GM12873 (cell line): ENCODE data around the gene C17orf78.

Source experiments
- TF ChIP-seq, protein P1 (sequence below): IDR thresholded peaks from 2 replicates; pipeline ENCODE4 v1.5.1; 2012; ENCODE audit warnings: low read depth, mild to moderate bottlenecking, moderate library complexity, low read length, control low read depth; ENCODE audit not compliant: insufficient read depth; ENCODE audit errors: missing control alignments

C17orf78 gene

DNA sequence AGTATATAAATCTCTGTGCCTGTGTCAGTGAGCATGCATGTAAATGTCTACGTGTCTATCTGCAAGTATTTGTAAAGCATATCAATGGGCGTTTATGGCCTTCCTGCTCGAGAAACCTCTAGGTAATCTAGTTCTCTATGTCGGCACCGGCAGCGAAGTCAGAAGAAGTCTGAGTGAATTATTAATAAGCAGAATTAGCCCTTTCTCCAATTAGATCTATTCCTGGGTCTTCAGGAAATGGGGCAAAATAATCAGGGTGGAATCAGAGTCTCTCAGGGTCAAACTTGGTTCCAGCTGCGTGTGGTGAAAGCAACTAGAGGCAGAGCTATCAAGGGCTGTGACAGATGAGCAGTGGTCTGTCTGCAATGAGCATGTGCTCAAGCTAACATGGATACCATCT lies at the start of gene C17orf78:
C17orf78 (plus strand) TSS at position 280 of the 400 bp plus-strand sequence; CDS start at position 388, 108 bp downstream.
- TF ChIP-seq, protein P1, sequence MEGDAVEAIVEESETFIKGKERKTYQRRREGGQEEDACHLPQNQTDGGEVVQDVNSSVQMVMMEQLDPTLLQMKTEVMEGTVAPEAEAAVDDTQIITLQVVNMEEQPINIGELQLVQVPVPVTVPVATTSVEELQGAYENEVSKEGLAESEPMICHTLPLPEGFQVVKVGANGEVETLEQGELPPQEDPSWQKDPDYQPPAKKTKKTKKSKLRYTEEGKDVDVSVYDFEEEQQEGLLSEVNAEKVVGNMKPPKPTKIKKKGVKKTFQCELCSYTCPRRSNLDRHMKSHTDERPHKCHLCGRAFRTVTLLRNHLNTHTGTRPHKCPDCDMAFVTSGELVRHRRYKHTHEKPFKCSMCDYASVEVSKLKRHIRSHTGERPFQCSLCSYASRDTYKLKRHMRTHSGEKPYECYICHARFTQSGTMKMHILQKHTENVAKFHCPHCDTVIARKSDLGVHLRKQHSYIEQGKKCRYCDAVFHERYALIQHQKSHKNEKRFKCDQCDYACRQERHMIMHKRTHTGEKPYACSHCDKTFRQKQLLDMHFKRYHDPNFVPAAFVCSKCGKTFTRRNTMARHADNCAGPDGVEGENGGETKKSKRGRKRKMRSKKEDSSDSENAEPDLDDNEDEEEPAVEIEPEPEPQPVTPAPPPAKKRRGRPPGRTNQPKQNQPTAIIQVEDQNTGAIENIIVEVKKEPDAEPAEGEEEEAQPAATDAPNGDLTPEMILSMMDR, result no peak

DNA sequence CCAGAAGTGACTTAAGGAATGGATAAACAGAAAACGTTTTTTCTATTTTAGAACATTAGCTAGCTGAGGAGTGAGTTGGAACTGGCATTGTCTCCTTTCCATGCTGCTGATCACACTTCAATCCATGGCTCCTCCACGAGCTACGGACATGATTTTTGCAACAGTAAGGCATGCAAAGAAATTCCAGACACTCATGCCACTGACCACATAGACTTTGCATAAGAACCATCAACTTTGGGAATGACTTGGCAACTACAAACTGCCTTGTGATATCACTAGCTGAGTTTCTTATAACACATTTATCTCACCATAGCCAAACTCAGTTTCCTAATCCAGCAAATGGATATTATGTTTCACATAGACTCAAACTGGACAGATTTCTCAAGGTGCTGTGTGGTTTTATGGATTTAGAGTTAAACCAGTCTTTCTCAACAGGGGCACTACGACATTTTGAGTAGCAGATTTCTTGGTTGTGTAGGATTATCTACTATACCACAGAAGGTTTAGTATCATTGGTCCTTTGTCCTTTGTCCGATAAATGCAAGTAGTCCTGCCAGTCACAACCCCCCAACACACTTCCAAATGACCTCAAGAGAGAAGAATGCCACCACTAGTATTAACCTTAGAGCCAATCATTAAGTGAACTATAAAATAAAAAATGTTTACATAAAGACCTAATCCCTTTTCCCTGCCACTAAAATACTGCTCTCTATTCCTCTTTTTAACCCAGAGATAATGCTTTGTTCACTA lies 48.3 kb upstream of the C17orf78 start:
- TF ChIP-seq, protein P1, result no peak

DNA sequence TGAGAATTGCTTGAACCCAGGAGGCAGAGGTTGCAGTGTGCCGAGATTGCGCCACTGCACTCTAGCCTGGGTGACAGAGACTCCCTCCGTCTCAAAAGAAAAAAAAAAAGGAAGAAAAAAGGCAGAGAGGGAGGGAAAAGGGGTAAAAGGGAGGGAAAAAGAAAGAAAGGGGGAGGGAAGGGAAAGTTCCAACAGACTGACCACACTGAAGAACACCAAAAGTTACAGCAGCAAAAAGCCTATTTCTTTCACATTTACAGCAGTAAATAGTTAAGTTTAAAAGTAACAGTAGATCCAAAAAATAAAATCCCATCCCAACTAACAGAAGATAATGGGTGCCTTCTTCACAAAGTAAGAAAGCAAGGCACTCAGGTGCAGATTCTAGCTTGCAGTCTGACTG lies 36.9 kb upstream of the C17orf78 start:
- TF ChIP-seq, protein P1, result no peak

DNA sequence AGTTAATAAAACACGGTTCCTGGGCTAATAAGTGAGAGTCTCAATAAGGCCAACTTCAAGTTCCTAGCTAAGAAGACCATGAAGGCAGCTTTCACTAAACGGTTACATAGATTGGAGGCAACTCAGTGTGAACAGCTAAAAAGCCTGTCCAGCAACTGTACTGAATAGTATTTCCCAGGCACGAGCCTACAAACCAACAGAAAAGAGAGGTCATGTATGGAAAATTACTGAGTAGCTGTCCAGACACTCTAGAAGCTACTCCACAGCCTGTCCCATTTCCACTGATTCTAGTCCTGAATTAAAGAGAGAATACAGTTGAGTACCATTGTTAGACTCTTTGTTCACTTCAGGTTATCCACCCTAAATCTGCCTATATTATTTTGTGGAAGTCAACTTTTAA lies 36.5 kb upstream of the C17orf78 start:
- TF ChIP-seq, protein P1, result no peak

DNA sequence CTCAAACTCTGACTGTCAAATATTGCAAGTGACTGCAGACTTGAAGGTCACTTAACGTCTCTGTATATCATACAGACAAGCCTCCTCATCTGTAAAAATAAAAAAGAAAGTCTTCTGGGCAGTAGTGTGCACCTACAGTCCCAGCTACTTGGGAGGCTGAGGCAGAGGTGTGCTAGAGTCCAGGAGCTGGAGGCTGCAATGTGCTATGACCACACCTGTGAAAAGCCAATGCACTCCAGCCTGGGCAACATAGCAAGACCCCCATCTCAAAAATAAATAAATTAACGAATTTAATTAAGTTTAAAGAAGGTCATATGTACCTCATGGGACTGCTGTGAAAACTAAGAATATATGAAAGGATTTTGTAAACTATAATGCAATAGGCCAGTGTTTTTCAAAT lies 35.0 kb upstream of the C17orf78 start:
- TF ChIP-seq, protein P1, result no peak

DNA sequence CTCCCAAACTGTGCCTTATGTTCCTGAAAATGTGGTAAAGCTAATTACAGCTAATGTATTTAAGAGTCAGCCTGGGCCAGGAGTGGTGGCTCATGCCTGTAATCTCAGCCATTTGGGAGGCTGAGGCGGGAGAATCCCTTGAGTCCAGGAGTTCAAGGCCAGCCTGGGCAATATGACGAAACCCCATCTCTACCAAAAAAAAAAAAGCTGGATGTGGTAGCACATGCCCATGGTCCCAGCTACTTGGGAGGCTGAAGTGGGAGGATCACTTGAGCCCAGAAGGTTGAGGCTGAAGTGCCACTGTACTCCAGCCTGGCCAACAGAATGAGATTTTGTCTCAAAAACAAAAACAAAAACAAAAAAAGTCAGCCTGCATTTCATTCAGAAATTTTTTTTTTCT lies 33.2 kb upstream of the C17orf78 start:
- TF ChIP-seq, protein P1, result no peak

DNA sequence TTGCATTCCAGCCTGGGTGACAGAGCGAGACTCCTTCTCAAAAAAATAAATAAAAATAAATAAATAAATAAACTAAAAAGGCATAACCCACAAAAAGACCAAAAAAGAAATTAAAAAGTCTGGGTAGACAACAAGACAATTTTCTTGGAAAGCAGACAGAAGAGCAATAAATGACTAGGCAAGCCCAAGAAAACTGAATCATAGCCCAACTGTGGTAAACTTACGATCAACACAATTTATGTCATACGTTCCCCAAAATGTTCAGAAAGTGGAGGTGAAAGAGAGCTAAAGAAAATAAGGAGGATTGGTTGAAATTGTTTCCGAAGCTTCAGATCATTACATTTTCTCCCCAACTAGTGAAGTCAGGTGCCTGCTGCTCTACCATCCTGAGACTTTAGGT lies 31.3 kb upstream of the C17orf78 start:
- TF ChIP-seq, protein P1, result no peak
